HG02678 (cell line): ENCODE results near the gene DMRTC1.
"Not testable (repeated sequence)": the region's sequence is repeated elsewhere in the genome, so short reads cannot be mapped to it uniquely, and the experiment has no call there.

Experiments used
- ATAC-seq: cut with Tn5 transposase; IDR thresholded peaks from one replicate; pipeline ENCODE4 v1.9.1; 2021; ENCODE audit warnings: mild to moderate bottlenecking, moderate library complexity; ENCODE audit not compliant: unreplicated experiment

Gene DMRTC1, protein sequence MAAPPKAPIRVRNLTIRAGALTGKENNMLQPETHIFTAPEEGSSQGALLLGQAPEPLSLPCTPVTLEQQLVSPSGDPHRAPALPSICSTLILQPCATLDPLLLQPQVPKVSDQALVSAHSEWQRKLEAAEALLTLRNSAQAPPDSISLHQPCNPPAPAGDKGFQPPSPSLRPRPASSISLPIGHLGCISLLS

DNA sequence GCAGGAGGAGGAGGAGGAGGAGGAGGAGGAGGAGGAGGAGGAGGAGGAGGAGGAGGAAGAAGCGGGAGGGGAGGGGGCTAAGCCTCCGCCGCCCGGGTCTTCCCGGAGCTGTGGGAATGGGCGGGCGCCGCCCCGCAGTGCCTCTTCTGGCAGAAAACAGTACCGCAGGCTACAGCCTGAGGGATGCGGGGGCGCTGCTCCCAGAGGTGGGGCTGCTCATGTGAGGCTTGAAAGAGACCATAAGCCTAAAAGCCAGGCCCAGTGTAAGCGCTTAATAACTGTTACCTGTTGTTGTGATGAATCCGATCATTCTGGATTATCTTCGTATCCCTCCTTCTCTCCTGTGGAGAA is at the start of gene DMRTC1:
DMRTC1 (minus strand) TSS at position 19 of the 351 bp plus-strand sequence. CDS start 68,143 bp downstream, outside the sequence.
- peak; percentile 91 for ATAC-seq

DNA sequence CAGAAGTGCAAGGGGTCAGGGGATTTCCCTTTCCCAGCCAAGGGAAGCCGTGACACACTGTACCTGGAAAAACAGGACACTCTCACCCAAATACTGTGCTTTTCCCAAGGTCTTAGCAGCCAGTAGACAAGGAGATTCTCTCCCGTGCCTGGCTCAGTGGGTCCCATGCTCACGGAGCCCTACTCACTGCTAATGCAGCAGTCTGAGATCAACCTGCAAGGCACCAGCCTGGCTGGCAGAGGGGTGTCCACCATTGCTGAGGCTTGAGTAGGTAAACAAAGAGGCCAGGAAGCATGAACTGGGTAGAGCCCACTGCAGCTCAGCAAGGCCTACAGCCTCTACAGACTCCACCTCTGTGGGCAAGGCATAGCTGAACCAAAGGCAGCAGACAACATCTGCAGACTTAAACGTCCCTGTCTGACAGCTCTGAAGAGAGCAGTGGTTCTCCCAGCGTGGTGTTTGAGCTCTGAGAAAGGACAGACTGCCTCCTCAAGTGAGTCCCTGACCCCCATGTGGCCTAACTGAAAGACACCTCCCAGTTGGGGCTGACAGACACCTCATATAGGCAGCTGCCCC is 37.3 kb upstream of the DMRTC1 start:
- not testable (repeated sequence) for ATAC-seq

DNA sequence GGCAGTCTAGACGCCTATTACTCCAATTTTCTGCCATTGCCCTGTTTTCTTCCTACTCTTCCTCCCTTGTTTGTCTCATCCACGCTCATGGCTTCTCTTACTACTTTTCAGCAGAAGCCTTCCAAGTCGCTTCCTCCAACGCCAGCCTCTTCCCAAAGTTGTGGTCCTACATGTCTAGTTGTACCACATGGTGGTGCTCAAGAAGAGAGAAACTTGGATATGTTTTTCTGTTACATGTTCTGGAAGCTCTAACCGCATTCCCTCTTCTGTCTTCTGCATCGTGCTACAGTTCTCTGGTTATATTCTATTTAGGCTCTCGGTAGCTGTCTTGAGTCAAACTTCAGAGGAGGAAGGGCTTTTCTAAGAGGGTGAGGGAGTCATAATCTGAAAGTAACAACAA is 31.2 kb upstream of the DMRTC1 start:
- not testable (repeated sequence) for ATAC-seq

DNA sequence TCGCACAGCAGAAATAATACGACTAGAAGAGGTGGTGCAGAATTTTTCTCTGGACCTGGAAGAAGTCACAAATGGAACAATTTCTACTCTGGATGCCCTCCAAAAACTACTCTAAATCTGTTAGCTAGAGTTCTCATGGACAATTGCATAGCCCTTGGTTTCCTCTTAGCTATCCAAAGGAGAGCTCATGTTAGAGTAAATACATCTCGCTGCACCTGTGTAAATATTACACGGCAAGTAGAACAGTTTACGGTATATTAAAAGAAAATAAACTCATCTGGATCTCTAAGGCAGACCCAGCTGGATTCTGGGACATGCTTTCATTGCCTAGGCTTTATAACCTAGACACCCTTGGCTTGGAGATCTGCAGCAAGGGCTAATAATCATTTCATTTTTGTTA is 28.2 kb upstream of the DMRTC1 start:
- not testable (repeated sequence) for ATAC-seq

DNA sequence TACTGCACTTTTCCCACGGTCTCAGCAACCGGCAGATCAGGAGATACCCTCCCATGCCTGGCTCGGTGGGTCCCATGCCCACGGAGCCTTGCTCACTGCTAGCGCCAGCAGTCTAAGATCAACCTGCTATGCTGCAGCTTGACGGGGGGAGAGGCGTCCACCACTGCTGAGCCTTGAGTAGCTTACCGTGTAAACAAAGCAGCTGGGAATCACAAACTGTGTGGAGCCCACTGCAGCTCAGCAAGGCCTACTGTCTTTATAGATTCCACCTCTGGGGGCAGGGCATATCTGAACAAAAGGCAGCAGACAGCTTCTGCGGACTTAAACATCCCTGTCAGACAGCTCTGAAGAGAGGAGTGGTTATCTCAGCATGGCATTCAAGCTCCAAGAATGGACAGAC is 16.3 kb upstream of the DMRTC1 start:
- not testable (repeated sequence) for ATAC-seq

DNA sequence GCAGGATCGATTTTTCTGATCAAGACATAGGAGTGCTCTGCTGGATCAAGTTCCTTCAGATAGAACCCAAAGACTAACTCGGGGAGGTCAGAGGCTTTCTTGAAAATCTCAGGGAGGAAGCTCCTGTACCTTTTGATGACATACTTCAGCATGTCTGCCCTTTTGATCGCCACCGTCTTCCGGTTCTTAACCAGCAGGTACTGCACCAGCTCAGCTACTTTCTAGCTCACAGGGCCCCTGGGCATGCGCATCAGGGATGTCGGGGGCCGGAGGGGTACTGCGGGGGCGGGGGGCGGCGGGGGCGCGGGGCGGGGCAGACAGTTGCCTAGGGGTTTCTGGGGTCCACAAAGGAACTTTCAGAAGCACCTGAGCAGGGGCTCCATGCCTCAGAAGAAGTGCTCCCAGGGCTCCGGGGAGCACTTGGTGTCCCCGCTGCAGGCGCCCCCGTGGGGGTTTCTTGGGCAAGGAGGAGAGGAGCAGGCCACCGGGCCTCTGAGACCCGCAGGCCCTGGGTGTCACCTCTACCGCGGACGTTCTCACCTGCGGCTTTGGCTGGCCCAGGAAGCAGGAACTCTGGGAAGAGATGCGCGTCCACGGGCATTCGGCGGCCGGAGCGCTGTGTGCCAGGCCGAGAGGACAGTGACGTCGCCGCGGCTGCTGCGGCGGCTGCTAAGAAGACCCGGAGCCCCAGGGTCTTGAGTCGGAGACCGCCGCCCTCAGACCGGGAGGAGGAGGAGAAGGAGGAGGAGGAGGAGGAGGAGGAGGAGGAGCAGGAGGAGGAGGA is 410 bp downstream of the DMRTC1 start:
- peak; percentile 78 for ATAC-seq

DNA sequence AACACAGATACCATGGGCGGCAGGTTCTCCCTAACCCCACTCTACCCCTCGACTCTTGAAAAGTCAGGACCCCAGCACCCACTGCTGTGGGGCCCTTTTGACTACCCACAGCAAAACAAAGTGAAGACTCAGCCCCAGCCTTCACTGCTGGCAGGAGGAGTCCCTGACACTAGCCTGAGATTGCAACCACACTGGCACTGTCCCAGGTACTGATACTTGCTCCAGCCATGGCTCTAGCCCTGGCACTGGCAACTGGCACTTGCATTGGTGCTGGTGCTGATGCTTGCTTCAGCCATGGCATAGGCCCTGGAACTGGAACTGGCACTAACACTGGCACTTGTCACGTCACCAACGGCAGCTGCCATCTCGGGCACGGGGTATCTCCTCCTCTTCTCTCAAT is 1.4 kb downstream of the DMRTC1 start:
- ATAC-seq = not testable (repeated sequence)

DNA sequence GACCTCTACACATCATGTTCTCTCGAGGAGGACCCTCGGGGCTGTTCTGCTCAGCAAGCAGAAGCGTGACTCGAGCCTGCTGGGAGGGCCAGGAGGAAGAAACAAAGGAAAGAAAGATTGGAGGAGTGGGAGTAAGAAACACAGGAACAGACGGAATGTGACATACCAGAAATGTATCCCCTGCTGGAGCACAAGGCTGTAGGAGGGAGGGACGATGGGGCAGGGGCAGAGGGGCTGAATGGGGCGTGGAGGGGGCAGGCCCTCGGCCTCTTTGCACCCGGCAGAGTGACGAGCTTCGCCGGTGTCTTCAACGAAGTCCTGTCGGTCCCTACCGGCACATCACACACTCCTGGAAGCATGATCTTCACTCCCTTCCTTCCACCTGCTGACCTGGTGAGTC is 5.7 kb downstream of the DMRTC1 start, which contains the start of gene FAM236A:
FAM236A (plus strand) TSS at position 301 of the 400 bp plus-strand sequence; CDS start at position 358, 57 bp downstream.
- ATAC-seq = not testable (repeated sequence)

DNA sequence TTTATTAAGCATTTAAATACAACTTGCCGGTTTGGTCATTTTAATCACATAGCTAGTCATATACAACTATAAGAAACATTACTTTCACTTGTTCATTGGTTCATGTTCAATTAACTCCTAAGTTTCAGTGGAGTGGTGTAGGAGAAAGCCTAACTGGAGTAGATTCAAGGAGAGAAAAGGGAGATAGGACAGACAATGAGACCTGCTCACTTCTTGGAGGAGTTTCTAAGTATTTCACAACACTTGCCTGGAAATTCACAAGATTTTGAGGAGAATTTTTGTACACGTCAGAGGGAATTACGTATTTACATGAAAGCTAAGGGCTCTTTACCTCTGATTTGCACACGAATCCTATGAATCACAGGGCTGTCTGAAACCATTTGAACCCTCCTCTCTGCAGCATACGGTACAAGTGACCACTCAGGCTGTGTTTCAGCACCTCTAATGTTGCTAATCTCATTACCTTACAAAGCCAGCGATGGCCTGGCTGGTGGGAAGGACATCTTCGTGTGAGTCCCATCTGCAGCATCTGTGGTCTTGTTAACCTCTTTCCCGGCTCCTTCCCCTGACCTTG is 6.7 kb downstream of the DMRTC1 start:
- ATAC-seq = not testable (repeated sequence)

DNA sequence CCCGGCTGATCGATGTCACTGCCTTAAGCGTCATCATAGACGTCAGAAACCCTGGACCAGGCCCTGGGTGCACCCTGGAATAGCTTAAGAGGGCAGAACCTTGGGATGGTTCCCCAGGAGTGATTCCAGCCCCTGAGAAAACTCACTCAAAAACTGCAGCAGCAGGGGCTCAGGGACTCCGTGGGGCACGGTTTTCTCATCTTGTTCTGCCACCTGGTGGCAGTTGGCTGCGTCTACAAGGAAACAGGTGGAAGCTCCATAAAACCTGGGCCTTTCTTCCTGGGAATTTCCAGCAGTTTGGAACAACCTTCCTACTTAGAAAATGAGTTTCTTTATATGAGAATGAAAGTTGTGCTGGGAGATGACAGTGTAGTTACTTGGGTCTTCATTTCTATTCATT is 7.2 kb downstream of the DMRTC1 start:
- not testable (repeated sequence) for ATAC-seq

DNA sequence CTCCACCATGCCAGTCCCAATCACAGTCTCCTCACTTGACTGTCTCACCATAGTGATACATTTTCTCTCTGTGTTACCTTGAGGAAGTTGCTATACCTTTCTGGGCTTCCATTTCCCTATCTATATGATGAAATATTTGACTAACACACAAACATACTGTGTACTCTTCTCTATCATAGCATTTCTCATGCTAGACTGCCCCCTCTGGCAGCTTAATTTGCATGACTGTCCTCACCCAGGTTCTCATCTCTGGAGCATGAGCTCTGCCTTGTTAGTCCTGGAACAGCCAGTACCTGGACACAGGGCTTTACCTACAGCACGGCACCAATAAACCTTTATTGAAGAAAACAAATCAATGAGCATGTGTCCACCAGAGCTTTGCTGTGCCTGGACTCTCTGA is 11.4 kb downstream of the DMRTC1 start:
- ATAC-seq = not testable (repeated sequence)

DNA sequence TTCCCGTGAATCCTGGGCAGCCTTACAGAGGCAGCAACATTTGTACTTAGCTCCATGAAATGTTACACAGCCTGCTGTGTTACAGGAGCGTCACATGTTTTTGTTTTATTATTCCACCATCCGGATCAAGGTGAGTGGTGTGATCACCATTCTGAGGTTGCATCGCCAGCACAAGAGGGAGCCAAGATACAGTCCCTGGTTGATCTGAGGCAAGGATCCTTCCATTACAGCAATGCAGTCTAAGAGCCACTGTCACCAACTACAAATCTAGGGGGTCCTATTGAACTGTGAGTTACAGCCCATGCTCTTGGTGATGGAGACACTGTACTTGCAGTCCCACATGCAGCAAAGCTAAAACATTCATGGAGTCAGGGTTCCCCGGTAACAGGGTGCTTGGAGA is 27.5 kb downstream of the DMRTC1 start:
- not testable (repeated sequence) for ATAC-seq

DNA sequence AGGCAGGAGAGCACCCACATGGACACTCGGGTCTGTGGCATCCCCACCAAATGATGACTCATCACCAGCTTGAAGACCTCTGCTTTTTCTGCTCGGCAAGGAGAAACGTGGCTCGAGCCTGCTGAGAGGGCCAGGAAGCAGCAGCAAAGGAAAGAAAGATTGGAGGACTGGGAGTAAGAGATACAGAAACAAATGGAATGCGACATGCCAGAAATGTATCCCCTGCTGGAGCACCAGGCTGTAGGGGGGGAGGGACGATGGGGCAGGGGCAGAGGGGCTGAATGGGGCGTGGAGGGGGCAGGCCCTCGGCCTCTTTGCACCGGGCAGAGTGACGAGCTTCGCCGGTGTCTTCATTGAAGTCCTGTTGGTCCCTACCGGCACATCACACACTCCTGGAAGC is 31.3 kb downstream of the DMRTC1 start, which contains the start of gene FAM236C:
FAM236C (plus strand) TSS at position 301 of the 400 bp plus-strand sequence. CDS start 100 bp downstream, outside the sequence.
- ATAC-seq = not testable (repeated sequence)

DNA sequence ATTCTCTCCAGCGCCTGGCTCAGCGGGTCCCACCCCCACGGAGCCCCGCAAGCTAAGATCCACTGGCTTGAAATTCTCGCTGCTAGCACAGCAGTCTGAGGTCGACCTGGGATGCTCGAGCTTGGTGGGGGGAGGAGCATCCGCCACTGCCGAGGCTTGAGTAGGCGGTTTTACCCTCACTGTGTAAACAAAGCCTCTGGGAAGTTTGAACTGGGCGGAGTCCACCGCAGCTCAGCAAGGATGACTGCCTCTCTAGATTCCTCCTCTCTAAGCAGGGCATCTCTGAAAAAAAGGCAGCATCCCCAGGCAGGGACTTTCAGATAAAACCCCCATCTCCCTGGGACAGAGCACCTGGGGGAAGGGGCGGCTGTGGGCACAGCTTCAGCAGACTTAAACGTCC is 53.9 kb downstream of the DMRTC1 start:
- not testable (repeated sequence) for ATAC-seq

DNA sequence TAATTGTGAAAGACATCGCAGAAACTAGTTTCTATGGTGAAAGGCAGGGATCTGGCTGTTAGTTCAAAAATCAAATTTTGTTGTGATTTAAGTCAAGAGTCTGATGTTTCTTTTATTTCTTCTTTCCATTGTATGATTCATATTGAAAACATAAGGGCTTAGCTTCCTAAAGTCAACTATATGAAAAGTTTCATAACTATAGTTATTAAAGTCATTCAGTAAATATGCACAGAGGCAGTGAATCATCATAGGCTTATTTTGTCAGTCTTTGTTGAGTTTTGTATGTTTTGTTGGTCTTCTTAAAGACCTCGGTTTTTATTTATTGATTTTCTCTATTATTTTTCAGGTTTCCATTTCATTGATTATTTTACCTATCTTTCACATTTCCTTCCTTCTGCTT is 60.7 kb downstream of the DMRTC1 start:
- not testable (repeated sequence) for ATAC-seq

DNA sequence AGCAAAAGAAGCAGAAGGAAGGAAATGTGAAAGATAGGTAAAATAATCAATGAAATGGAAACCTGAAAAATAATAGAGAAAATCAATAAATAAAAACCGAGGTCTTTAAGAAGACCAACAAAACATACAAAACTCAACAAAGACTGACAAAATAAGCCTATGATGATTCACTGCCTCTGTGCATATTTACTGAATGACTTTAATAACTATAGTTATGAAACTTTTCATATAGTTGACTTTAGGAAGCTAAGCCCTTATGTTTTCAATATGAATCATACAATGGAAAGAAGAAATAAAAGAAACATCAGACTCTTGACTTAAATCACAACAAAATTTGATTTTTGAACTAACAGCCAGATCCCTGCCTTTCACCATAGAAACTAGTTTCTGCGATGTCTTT is 106.1 kb downstream of the DMRTC1 start:
- ATAC-seq = not testable (repeated sequence)

DNA sequence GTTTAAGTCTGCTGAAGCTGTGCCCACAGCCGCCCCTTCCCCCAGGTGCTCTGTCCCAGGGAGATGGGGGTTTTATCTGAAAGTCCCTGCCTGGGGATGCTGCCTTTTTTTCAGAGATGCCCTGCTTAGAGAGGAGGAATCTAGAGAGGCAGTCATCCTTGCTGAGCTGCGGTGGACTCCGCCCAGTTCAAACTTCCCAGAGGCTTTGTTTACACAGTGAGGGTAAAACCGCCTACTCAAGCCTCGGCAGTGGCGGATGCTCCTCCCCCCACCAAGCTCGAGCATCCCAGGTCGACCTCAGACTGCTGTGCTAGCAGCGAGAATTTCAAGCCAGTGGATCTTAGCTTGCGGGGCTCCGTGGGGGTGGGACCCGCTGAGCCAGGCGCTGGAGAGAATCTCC is 112.9 kb downstream of the DMRTC1 start:
- ATAC-seq = not testable (repeated sequence)
